ENCODE results near the gene CDH26.

CDH26 gene

GRCh38 chr20:60050193-60050947, 92.1 kb downstream of the CDH26 start:
- DNase-seq, result no peak

DNA sequence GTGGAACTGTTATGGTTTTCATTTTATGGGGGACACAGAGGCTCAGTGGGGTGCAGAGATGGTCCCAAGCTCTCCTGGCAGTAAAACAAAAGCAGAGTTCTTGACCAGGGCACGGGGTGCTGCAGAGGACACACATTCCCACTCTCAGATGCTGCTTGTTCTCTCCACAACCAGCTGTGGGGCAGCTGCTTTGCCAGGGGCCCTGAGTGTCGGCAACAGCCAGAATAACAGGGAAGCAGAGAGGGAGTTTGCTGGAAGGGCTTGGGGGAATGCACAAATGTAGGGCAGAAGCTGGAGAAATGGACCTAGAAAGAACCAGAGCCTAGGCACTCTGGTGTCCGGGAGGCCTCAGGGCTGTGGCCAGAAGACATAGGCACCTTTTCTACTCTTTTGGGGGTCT, 93.7 kb downstream of the CDH26 start:
- DNase-seq, result no peak

DNA sequence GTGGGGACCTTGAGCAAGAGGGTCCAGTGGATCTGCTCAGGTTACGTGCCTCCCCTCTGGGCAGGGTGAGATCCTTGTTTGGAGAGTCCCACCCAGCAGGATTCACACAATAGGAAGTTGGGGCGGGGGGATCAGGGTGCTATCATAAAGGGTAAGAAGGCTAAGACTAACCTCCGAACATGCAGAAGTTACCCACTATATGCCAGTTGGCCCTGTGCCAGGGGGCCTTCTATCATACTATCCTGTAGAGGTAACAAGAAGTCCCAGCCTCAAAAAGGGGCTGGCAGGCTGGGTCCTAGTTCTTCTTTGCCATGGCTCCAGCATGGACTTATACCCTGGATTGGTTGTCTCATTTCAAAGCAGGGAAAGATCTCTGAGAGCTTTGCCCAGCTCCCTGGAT, 94.1 kb downstream of the CDH26 start:
- no peak for DNase-seq

GRCh38 chr20:60053125-60053817, 95.0 kb downstream of the CDH26 start:
- DNase-seq, result no peak

- no peak for DNase-seq
Observed at GRCh38 chr20:60053818-60054190, 95.6 kb downstream of the CDH26 start.

GRCh38 chr20:60054716-60055634, 96.8 kb downstream of the CDH26 start:
- DNase-seq, result peak in 1 of 2 donors; percentile 52

- peak; percentile 65 to 79 for DNase-seq
Observed at GRCh38 chr20:60055740-60056139, 97.5 kb downstream of the CDH26 start.

- DNase-seq, result no peak
Observed at GRCh38 chr20:60056407-60057122, 98.3 kb downstream of the CDH26 start.

- DNase-seq, result peak; percentile 71 to 75
Observed at GRCh38 chr20:60057123-60057865, 99.1 kb downstream of the CDH26 start.

DNA sequence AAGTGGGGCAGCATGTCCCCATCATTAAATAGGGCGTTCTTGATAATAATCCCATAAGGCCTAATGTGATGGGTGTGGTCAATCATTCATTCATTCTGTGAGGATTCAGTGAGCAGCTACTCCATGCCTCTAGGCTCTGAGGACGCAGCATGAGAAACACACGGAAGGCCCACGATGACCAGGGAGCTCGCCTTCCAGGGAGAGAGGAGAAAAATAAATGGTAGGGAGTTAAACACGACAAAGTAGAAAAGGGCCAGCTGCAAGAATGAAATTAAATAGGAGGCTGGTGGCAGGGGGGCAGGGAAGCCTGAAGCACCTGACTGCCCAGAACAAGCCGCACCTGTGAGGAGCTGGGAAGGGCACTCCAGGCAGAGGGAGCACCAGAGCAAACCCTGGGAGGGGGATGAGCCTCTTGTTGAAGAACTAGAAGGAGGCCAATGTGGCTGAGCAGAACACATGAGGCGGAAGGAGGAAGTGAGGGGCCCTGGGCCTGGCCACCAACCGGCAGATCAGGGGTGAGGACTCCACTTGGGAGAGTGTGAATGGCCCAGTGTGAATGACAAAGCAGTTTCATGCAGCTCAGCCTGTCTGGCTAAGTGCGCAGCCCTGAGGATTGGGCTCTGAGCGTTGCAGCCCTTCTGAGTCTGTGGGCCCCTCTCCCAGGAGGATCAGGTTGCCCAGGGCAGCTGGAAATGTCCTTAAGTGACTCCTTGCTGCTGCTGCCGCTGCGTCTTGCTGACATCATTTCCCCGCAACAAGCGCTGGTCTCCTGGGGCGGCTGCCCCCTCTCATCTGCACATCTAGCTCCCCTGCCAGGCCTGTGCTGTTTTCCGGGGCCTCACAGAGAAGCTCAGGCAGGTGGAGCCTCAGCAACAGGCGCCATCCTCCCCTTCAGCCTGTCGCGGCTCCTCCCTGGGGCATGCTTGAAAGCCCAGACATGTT, 99.9 kb downstream of the CDH26 start:
- peak; percentile 24 to 64 for DNase-seq

DNA sequence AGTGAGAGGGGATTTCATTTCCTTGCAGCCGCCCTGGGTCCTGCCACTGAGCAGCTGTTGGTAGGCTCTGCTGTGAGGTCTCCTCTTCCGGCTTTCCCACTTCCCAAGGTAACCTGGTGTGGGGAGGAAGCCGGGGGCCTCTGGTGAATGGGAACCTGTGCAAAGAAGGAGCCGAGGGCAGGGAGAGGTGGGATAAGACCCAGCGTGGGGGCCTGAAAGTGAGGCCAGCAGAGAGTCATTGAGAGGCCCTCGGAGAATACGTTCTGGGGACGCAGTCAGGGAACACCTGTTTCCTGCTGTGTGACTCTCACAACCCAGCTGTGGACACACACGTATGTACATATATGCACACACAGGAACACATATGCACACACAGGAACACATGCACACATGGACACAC, 100.7 kb downstream of the CDH26 start:
- no peak for DNase-seq

- no peak for DNase-seq
Observed at GRCh38 chr20:60060006-60060557, 101.9 kb downstream of the CDH26 start.

DNA sequence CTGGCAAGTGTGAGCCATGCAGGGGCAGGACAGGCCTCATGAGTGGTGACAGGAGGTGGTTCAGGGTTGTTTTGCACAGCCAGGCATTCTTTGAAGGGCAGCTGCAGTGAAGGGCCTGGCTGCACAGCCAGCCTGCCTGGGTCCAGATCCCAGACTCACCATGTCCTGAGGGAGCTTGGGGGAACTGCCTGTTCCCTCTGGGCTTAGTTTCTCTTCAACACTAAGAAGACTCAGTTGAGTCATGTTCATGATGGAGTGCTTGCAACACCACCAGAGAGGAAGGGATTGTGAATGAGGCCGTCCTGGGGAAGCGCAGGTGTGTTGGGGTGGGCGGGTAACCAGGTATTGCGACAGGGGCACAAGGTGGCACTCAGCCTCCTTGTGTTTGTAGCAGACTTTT, 102.4 kb downstream of the CDH26 start:
- no peak for DNase-seq

- DNase-seq, result no peak
Observed at GRCh38 chr20:60062431-60063047, 104.3 kb downstream of the CDH26 start.

GRCh38 chr20:60063048-60063451, 104.8 kb downstream of the CDH26 start:
- DNase-seq, result no peak

DNA sequence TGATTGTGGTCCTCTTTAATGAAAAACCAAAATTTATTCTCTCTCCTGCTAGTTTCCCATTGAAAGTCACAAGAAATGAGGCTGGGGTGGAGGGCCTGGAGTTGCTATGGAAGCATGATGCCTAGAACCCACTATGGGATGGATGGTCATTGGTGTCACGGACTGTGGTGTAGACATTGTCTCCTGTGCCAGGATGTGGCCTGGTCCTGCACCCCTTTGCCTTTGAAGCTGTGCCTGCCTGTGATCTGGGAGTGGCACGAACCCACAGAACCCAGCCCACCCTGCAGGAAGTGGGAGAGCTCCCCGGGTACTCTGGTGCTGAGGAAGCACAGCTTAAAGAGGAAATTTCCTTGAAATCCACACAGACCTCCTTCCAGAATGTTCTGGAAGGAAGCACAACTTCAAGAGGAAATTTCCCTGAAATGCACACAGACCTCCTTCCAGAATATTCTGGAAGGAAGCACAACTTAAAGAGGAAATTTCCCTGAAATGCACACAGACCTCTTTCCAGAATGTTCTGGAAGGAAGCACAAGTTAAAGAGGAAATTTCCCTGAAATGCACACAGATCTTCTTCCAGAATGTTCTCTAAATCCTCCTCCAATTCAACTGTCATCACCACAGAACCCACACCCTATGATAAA, 105.6 kb downstream of the CDH26 start:
- no peak for DNase-seq

Measured in CD4-positive, alpha-beta T cell treated with Interleukin-1 beta for 1 hour (primary cell).